Measurements from ENCODE around the gene UNC45A.

DNA sequence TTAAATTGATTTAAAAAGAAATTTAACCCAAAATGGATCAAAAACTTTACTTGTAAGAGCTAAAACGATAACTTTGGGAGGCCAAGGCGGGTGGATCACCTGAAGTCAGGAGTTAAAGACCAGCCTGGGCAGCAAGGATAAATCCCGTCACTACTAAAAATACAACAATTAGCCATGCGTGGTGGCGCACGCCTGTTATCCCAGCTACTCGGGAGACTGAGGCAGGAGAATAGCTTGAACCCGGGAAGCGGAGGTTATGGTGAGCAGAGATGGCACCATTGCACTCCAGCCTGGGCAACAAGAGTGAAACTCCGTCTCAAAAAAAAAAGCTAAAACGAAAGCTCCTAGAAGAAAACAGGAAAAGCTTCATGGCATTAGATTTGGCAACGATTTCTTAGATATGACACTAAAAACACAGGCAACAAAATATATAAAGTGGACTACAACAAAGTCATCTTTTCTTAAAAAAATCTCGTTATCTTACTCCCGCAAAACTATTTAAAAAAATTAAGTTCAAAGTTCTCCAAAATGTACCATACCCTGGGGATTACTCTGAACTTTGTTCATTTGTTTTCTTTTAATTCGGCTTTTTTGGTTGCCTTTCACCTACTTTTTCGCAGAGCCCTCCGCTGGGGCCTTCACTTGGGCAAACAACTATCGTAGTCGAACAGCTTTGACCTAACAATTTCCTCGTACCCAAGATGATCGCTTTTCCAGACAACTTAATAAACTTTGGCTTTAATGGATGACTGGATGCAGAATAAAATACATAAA, 5.7 kb upstream of the UNC45A start:
- TF ChIP-seq, protein P1, sequence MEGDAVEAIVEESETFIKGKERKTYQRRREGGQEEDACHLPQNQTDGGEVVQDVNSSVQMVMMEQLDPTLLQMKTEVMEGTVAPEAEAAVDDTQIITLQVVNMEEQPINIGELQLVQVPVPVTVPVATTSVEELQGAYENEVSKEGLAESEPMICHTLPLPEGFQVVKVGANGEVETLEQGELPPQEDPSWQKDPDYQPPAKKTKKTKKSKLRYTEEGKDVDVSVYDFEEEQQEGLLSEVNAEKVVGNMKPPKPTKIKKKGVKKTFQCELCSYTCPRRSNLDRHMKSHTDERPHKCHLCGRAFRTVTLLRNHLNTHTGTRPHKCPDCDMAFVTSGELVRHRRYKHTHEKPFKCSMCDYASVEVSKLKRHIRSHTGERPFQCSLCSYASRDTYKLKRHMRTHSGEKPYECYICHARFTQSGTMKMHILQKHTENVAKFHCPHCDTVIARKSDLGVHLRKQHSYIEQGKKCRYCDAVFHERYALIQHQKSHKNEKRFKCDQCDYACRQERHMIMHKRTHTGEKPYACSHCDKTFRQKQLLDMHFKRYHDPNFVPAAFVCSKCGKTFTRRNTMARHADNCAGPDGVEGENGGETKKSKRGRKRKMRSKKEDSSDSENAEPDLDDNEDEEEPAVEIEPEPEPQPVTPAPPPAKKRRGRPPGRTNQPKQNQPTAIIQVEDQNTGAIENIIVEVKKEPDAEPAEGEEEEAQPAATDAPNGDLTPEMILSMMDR (IDR thresholded peaks at IDR 0.05), result no peak
- no peak for TF ChIP-seq POLR2A (IDR thresholded peaks at IDR 0.05)
